ENCODE results near the gene MED20. TPM values are rescaled to one million over a fixed set of nuclear protein-coding genes. Genes with fewer than 3 reads are reported as not detected.

The MED20 gene
- polyA plus RNA-seq, 2 of the 4 experiments (the other 2 are of a cell fraction) = 18.4 to 29.3 TPM

DNA sequence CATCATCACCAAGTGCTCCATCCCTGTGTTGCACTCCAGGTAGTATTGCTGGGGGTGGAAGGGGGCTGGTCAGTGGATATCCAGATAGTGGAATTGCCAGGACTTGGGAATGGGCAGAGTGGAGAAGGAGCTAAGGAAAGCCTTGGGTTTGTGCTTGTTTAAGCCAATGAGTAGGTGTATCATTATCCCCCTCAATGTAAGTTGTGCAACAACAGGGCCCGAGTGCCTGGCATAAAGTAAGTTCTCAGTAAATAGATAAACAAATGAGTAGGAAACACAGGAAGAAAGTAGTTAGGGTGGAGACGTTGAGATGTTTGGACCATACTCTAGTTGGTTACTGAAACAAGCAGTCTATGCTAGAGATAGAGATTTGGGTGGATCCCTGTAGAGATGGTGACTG is 10.9 kb upstream of the MED20 start:
- DNase-seq (ENCODE audit: low read depth in 1 of 2, low spot score in 1 of 2) (no peak), ATAC-seq (no peak), FAIRE-seq (no peak)
- TF ChIP-seq, protein P1, sequence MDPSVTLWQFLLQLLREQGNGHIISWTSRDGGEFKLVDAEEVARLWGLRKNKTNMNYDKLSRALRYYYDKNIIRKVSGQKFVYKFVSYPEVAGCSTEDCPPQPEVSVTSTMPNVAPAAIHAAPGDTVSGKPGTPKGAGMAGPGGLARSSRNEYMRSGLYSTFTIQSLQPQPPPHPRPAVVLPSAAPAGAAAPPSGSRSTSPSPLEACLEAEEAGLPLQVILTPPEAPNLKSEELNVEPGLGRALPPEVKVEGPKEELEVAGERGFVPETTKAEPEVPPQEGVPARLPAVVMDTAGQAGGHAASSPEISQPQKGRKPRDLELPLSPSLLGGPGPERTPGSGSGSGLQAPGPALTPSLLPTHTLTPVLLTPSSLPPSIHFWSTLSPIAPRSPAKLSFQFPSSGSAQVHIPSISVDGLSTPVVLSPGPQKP (IDR thresholded peaks at IDR 0.05; ENCODE audit: low read depth, low read length) = no peak
- TF ChIP-seq KDM1A (IDR thresholded peaks at IDR 0.05; ENCODE audit: low read depth) = no peak
- no peak for TF ChIP-seq NFE2L2 (conservative IDR thresholded peaks at IDR 0.05; ENCODE audit: low read length)
- TF ChIP-seq, protein P2, sequence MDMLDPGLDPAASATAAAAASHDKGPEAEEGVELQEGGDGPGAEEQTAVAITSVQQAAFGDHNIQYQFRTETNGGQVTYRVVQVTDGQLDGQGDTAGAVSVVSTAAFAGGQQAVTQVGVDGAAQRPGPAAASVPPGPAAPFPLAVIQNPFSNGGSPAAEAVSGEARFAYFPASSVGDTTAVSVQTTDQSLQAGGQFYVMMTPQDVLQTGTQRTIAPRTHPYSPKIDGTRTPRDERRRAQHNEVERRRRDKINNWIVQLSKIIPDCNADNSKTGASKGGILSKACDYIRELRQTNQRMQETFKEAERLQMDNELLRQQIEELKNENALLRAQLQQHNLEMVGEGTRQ (IDR thresholded peaks at IDR 0.05) = no peak
- no peak for TF ChIP-seq HOXB5 (CRISPR knock-in tag; IDR thresholded peaks at IDR 0.05)
- no peak for TF ChIP-seq FOSL2 (IDR thresholded peaks at IDR 0.05)
- no peak for TF ChIP-seq FOSL2 (CRISPR knock-in tag; IDR thresholded peaks at IDR 0.05)
- TF ChIP-seq, protein P3, sequence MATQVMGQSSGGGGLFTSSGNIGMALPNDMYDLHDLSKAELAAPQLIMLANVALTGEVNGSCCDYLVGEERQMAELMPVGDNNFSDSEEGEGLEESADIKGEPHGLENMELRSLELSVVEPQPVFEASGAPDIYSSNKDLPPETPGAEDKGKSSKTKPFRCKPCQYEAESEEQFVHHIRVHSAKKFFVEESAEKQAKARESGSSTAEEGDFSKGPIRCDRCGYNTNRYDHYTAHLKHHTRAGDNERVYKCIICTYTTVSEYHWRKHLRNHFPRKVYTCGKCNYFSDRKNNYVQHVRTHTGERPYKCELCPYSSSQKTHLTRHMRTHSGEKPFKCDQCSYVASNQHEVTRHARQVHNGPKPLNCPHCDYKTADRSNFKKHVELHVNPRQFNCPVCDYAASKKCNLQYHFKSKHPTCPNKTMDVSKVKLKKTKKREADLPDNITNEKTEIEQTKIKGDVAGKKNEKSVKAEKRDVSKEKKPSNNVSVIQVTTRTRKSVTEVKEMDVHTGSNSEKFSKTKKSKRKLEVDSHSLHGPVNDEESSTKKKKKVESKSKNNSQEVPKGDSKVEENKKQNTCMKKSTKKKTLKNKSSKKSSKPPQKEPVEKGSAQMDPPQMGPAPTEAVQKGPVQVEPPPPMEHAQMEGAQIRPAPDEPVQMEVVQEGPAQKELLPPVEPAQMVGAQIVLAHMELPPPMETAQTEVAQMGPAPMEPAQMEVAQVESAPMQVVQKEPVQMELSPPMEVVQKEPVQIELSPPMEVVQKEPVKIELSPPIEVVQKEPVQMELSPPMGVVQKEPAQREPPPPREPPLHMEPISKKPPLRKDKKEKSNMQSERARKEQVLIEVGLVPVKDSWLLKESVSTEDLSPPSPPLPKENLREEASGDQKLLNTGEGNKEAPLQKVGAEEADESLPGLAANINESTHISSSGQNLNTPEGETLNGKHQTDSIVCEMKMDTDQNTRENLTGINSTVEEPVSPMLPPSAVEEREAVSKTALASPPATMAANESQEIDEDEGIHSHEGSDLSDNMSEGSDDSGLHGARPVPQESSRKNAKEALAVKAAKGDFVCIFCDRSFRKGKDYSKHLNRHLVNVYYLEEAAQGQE (IDR thresholded peaks at IDR 0.05) = no peak
- no peak for TF ChIP-seq JUN (IDR thresholded peaks at IDR 0.05)
- TF ChIP-seq PHF8 (IDR thresholded peaks at IDR 0.05; ENCODE audit: borderline replicate concordance, low read depth) = no peak
- TF ChIP-seq, protein P4, sequence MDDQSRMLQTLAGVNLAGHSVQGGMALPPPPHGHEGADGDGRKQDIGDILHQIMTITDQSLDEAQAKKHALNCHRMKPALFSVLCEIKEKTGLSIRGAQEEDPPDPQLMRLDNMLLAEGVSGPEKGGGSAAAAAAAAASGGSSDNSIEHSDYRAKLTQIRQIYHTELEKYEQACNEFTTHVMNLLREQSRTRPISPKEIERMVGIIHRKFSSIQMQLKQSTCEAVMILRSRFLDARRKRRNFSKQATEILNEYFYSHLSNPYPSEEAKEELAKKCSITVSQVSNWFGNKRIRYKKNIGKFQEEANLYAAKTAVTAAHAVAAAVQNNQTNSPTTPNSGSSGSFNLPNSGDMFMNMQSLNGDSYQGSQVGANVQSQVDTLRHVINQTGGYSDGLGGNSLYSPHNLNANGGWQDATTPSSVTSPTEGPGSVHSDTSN (IDR thresholded peaks at IDR 0.05) = no peak
- TF ChIP-seq, protein P5, sequence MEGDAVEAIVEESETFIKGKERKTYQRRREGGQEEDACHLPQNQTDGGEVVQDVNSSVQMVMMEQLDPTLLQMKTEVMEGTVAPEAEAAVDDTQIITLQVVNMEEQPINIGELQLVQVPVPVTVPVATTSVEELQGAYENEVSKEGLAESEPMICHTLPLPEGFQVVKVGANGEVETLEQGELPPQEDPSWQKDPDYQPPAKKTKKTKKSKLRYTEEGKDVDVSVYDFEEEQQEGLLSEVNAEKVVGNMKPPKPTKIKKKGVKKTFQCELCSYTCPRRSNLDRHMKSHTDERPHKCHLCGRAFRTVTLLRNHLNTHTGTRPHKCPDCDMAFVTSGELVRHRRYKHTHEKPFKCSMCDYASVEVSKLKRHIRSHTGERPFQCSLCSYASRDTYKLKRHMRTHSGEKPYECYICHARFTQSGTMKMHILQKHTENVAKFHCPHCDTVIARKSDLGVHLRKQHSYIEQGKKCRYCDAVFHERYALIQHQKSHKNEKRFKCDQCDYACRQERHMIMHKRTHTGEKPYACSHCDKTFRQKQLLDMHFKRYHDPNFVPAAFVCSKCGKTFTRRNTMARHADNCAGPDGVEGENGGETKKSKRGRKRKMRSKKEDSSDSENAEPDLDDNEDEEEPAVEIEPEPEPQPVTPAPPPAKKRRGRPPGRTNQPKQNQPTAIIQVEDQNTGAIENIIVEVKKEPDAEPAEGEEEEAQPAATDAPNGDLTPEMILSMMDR (IDR thresholded peaks at IDR 0.05) = no peak
- no peaks in the 10 kb centered on the region for H3K9me3 ChIP-seq
- H3K4me2 ChIP-seq = no peak overlapping the region
- WGBS (ENCODE audit: missing lambda C conversion rate) = 37% methylated on average over 2 of the region's 2 CpGs
- no peak overlapping the region for H3K4me3 ChIP-seq
- peaks cover 33% of the 10 kb centered on the region for H3K4me1 ChIP-seq
- POLR2A ChIA-PET = interaction anchor here (1.2 kb wide), 1 partner anchor 11 kb away, joined by 9 read pairs; the partner anchor contains the start of genes BYSL and MED20
- peak overlapping the region in 1 of 2 experiments; percentile 37; a peak in 2 of 6 replicates for H3K27ac ChIP-seq
- CTCF ChIA-PET = interaction anchor here (2.1 to 18.6 kb wide), 4 partner anchors 5 to 145 kb away, joined by 9 to 191 read pairs (median 189); partner anchors contain the start of genes BYSL, CCND3, MED20 and TAF8

DNA sequence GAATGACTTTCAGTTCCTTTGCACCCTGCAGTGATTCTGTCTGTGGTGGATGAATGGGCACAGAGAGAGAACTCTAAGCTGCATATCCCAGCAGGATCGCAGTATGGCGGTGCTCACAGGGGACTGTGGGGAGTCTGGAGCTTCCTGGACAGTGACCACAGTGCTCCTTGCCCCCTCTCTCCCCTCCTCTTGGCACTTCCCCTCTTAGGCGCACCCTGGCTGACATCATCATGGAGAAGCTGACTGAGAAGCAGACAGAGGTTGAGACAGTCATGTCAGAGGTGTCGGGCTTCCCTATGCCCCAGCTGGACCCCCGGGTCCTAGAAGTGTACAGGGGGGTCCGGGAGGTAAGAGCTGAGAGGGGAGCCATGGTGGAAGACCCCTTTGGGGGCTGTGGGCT is 9.0 kb upstream of the MED20 start:
- Histone ChIP-seq H3K4me2 (no peak overlapping the region), H3K27ac (no peak overlapping the region), H3K4me3 (no peak overlapping the region), H3K4me1 (peaks cover 19% of the 10 kb centered on the region), H3K9me3 (no peaks in the 10 kb centered on the region)
- CTCF ChIA-PET = interaction anchor here (0.8 to 18.6 kb wide), 7 partner anchors 4 to 143 kb away, joined by 3 to 191 read pairs (median 9); partner anchors contain the start of genes BYSL, CCND3, MED20 and TAF8
- no peak for TF ChIP-seq HOXB13 (CRISPR knock-in tag; IDR thresholded peaks at IDR 0.05; ENCODE audit: low read depth)
- TF ChIP-seq, protein P4 (IDR thresholded peaks at IDR 0.05) = no peak
- no peak for TF ChIP-seq RARB (CRISPR knock-in tag; IDR thresholded peaks at IDR 0.05)
- no peak for TF ChIP-seq HOXB5 (CRISPR knock-in tag; IDR thresholded peaks at IDR 0.05)
- TF ChIP-seq EHF (CRISPR knock-in tag; IDR thresholded peaks at IDR 0.05) = no peak
- TF ChIP-seq, protein P3 (IDR thresholded peaks at IDR 0.05) = no peak
- TF ChIP-seq CBX8 (IDR thresholded peaks at IDR 0.05) = no peak
- TF ChIP-seq NFE2L2 (conservative IDR thresholded peaks at IDR 0.05; ENCODE audit: low read length) = no peak
- no peak for TF ChIP-seq RCOR1 (IDR thresholded peaks at IDR 0.05; ENCODE audit: low read depth, low read length)
- FAIRE-seq = no peak
- no peak for ATAC-seq
- 91% methylated on average over 3 of the region's 6 CpGs for WGBS (ENCODE audit: missing lambda C conversion rate)
- POLR2A ChIA-PET = interaction anchor here (1.0 kb wide), 1 partner anchor 9 kb away, joined by 3 read pairs; the partner anchor contains the start of genes BYSL and MED20
- no peak for DNase-seq (ENCODE audit: low read depth in 1 of 2, low spot score in 1 of 2)

Data from A549 (cell line).